Measurements from ENCODE around the gene EDEM1. TPM values are rescaled to one million over a fixed set of nuclear protein-coding genes. Genes with fewer than 3 reads are reported as not detected.

EDEM1 gene
- total RNA-seq, 1 donor from 2014 or later: 185 TPM

DNA sequence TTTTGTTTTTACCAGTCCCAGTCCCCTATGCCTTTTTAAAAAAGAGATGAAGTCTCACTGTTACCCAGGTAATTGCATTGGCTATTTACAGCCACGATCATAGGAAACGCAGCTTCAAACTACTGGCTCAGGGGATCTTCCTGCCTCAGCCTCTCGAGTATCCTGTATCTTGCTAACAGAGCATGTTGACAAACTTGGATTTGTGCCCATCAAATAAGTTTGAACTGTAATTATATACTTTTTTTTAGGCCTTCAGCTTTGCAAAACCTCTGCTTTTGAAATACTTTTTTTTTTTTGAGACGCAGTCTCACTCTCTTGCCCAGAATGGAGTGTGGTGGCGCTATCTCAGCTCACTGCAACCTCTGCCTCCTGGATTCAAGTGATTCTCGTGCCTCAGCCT is 3.0 kb upstream of the EDEM1 start:
- ChIA-PET POLR2A (interaction anchor here (6.1 to 6.6 kb wide), 2 partner anchors 12 to 46 kb away, joined by 55 to 129 read pairs; no protein-coding TSS in a partner anchor), CTCF (interaction anchor here (1.2 to 1.8 kb wide), 3 partner anchors 13 to 48 kb away, joined by 3 to 5 read pairs (median 4); no protein-coding TSS in a partner anchor)
- H3K4me1 Mint-ChIP-seq: peaks cover 79% of the 10 kb centered on the region
- peaks cover 35% of the 10 kb centered on the region for H3K36me3 Mint-ChIP-seq (ENCODE audit: low read depth)
- intact Hi-C loops (cut with micrococcal nuclease): loop anchor here (10.0 kb wide), 2 partner anchors 350 to 470 kb away; no protein-coding TSS in a partner anchor
- TF ChIP-seq, protein P1, sequence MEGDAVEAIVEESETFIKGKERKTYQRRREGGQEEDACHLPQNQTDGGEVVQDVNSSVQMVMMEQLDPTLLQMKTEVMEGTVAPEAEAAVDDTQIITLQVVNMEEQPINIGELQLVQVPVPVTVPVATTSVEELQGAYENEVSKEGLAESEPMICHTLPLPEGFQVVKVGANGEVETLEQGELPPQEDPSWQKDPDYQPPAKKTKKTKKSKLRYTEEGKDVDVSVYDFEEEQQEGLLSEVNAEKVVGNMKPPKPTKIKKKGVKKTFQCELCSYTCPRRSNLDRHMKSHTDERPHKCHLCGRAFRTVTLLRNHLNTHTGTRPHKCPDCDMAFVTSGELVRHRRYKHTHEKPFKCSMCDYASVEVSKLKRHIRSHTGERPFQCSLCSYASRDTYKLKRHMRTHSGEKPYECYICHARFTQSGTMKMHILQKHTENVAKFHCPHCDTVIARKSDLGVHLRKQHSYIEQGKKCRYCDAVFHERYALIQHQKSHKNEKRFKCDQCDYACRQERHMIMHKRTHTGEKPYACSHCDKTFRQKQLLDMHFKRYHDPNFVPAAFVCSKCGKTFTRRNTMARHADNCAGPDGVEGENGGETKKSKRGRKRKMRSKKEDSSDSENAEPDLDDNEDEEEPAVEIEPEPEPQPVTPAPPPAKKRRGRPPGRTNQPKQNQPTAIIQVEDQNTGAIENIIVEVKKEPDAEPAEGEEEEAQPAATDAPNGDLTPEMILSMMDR (IDR thresholded peaks at IDR 0.05): no peak
- no peaks in the 10 kb centered on the region for H3K9me3 Mint-ChIP-seq
- no peaks in the 10 kb centered on the region for H3K27me3 Mint-ChIP-seq
- H3K27ac Mint-ChIP-seq: peak overlapping the region; percentile 61
- ATAC-seq (ENCODE audit: low read depth) (no peak), DNase-seq (no peak)
- H3K4me3 Mint-ChIP-seq: no peak overlapping the region

DNA sequence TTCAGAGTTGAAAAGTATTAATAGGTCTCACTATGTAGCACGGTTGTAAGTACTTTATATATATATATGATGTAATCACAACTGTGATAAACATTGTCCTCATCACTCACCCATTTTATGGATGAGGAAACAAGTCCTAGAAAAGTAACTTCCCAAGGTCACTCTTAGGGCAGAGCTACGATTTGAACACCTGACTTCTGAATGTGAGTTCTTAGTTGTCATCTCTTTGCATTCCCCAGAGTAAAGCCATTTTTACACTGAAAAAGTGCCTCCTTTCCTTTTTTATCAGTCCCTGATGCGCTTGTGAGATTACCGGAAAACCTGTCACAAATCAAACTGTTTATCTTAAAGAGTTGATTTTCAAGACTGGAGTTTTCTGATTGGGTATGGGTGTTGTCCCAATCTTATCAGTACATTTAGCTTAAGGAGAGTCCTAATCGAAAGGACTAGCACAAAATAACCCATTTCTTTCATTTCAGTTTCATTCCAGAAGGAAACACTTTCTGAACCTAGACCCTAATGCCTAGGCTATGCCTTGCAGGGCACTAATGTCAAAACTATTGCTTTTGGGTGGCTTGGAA is 2.3 kb upstream of the EDEM1 start:
- H3K27me3 Mint-ChIP-seq: no peaks in the 10 kb centered on the region
- TF ChIP-seq, protein P1 (IDR thresholded peaks at IDR 0.05): no peak
- ChIA-PET POLR2A (interaction anchor here (1.1 to 6.6 kb wide), 4 partner anchors 12 to 62 kb away, joined by 7 to 129 read pairs (median 46); no protein-coding TSS in a partner anchor), CTCF (interaction anchor here (1.2 to 1.8 kb wide), 2 partner anchors 27 to 48 kb away, joined by 3 to 5 read pairs; no protein-coding TSS in a partner anchor)
- no peak for ATAC-seq (ENCODE audit: low read depth)
- no peak for DNase-seq
- peaks cover 79% of the 10 kb centered on the region for H3K4me1 Mint-ChIP-seq
- H3K36me3 Mint-ChIP-seq (ENCODE audit: low read depth): peaks cover 36% of the 10 kb centered on the region
- H3K9me3 Mint-ChIP-seq: no peaks in the 10 kb centered on the region
- intact Hi-C loops (cut with micrococcal nuclease): loop anchor here (10.0 kb wide), 2 partner anchors 350 to 470 kb away; no protein-coding TSS in a partner anchor
- H3K4me3 Mint-ChIP-seq: peak overlapping the region; percentile 44
- H3K27ac Mint-ChIP-seq: peak overlapping the region; percentile 61

DNA sequence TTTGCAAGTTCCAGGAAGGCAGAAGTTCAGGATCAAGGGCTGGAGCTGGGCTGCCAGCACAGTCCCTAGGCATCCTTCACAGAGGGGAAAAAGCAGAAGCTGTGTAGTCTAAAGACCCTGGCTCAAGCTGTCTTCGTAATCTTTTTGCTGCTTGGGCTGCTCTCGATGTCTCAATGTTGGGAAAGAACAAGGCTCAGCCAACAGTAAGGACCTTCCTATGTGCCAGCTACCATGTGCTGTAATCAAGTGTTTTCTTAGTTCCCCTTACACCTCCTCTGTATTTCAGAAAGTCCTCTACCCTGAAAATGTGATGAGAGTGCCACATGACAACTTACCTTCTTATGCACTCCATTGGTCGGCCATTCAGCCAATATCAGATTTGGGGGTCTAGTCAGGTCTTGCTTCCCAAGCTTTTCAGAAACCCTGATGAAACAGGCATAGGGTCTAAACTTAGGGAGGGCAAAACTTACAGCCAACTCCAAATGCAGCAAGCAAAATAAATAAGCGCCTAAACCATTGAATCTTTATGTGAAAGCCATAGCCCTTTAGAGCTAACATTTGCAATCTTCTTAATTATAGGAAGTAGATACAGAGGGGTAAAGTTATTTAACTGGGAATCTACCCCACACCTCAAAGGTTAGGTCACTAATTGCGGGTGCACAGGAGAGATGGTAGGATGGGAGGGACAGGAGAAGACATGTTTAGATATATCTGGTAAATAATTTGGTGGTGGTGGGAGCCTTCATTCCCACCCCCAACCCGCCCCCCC is 1.2 kb upstream of the EDEM1 start:
- no peak for DNase-seq
- CTCF ChIA-PET: interaction anchor here (0.9 to 1.0 kb wide), 3 partner anchors 10 to 62 kb away, joined by 3 read pairs; no protein-coding TSS in a partner anchor
- Mint-ChIP-seq H3K27me3 (no peaks in the 10 kb centered on the region), H3K36me3 (ENCODE audit: low read depth) (peaks cover 31% of the 10 kb centered on the region), H3K4me1 (peaks cover 73% of the 10 kb centered on the region), H3K9me3 (no peaks in the 10 kb centered on the region), H3K4me3 (peak overlapping the region; percentile 97), H3K27ac (peak overlapping the region; percentile 94)
- no peak for ATAC-seq (ENCODE audit: low read depth)
- TF ChIP-seq, protein P1 (IDR thresholded peaks at IDR 0.05): no peak
- intact Hi-C loops (cut with micrococcal nuclease): loop anchor here (2.0 to 10.0 kb wide), 5 partner anchors 19 to 471 kb away; no protein-coding TSS in a partner anchor
- POLR2A ChIA-PET: interaction anchor here (1.1 to 6.6 kb wide), 8 partner anchors 9 to 692 kb away, joined by 3 to 129 read pairs (median 12); partner anchors contain the start of gene ITPR1

DNA sequence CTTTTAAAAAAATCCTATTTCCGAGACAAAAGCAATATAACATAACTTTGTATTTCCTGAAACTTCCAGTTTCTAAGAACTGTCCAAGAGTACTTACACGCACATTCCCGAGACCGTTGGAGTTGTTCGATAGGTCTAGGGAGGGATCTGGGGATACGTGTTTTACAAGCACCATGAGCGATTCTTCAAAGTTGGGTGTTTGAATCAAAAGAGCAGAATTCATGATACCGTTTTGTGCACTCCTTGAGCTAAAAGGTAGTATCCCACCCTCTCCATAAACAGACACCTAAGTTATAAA is 700 bp upstream of the EDEM1 start:
- DNase-seq (no peak), ATAC-seq (ENCODE audit: low read depth) (no peak)
- H3K27ac Mint-ChIP-seq: peak overlapping the region; percentile 94
- H3K27me3 Mint-ChIP-seq: no peaks in the 10 kb centered on the region
- peak overlapping the region; percentile 97 for H3K4me3 Mint-ChIP-seq
- TF ChIP-seq, protein P1 (IDR thresholded peaks at IDR 0.05): no peak
- H3K4me1 Mint-ChIP-seq: peaks cover 73% of the 10 kb centered on the region
- ChIA-PET POLR2A (interaction anchor here (1.3 to 6.6 kb wide), 9 partner anchors 10 to 693 kb away, joined by 3 to 129 read pairs (median 20); partner anchors contain the start of genes ARL8B, BHLHE40 and ITPR1), CTCF (interaction anchor here (0.9 to 1.0 kb wide), 3 partner anchors 10 to 62 kb away, joined by 3 read pairs; no protein-coding TSS in a partner anchor)
- intact Hi-C loops (cut with micrococcal nuclease): loop anchor here (1.0 to 10.0 kb wide), 8 partner anchors 18 to 694 kb away; partner anchors contain the start of genes ARL8B and ITPR1
- peaks cover 33% of the 10 kb centered on the region for H3K36me3 Mint-ChIP-seq (ENCODE audit: low read depth)
- H3K9me3 Mint-ChIP-seq: no peaks in the 10 kb centered on the region

Measured in activated B cell treated with CpG ODN at 0.5 μM for 24 hours (primary cell).